Stomach (tissue), 19 donors: Measurements from ENCODE around the gene RSRC1. TPM values are rescaled to one million over a fixed set of nuclear protein-coding genes. Genes with fewer than 3 reads are reported as not detected.
"Not testable (repeated sequence)": the region's sequence is repeated elsewhere in the genome, so short reads cannot be mapped to it uniquely, and the experiment has no call there.

Experiments used
- DNase-seq, 2 donors: peaks; one replicate each; pipeline versions ENCODE4 v3.0.0 to v3.0.0-alpha.2; 2013 to 2019
- H3K27ac ChIP-seq, 5 donors: fragments of 200-600 bp in 4 of 5; sonication (generic) in 4 of 5; one replicate each; pipeline ENCODE4 v1.5.1; 2013 to 2019; ENCODE audit warnings: mild to moderate bottlenecking in 1 of 5, moderate library complexity in 1 of 5
- H3K27me3 ChIP-seq, 3 donors: fragments of 200-600 bp; sonication (generic); one replicate each; pipeline ENCODE4 v1.5.1; 2017 to 2019; ENCODE audit warnings: mixed run types in 1 of 3
- H3K36me3 ChIP-seq, 4 donors: fragments of 200-600 bp; sonication (generic); 1 replicate in 3 of 4; 2 replicates in 1 of 4; pipeline ENCODE4 v1.5.1; 2016 to 2019
- H3K4me1 ChIP-seq, 4 donors: fragments of 200-600 bp; sonication (generic); one replicate each; pipeline ENCODE4 v1.5.1; 2016 to 2019
- H3K4me3 ChIP-seq, 4 donors: fragments of 200-600 bp; sonication (generic) in 3 of 4; one replicate each; pipeline ENCODE4 v1.5.1; 2016 to 2019; ENCODE audit warnings: mild to moderate bottlenecking in 1 of 4
- H3K9me3 ChIP-seq, 4 donors: fragments of 200-600 bp; sonication (generic); one replicate each; pipeline ENCODE4 v1.5.1; 2016 to 2019
- EP300 ChIP-seq: sonication (generic); formaldehyde crosslinking; IDR thresholded peaks from one replicate; pipeline ENCODE4 v1.6.1; 2017; ENCODE audit warnings: antibody characterized with exemption
- POLR2A ChIP-seq, 4 donors: fragments of 450-650 bp; IDR thresholded peaks; one replicate each; pipeline ENCODE4 v1.6.1; 2016; ENCODE audit warnings: antibody characterized with exemption in 4 of 4, control low read depth in 2 of 4, mild to moderate bottlenecking in 1 of 4, moderate library complexity in 1 of 4
- POLR2AphosphoS5 ChIP-seq, 3 donors: sonication (generic); formaldehyde crosslinking; IDR thresholded peaks; one replicate each; pipeline ENCODE4 v1.6.1; 2016; ENCODE audit warnings: antibody characterized with exemption in 3 of 3
- WGBS, 5 donors: extraction: QIAGEN DNeasy Blood & Tissue Kit in 3 of 5; methylation state at CpG; one replicate each; pipeline versions ENCODE4 v1.1.5 to v1.1.7; 2013 to 2018; 5-methylcytosine and 5-hydroxymethylcytosine counted together
- intact Hi-C: fragments of 100-400 bp; cut with DNase I; formaldehyde crosslinking; loops from one replicate; pipeline ENCODE4 v1.15.1; 2023; ENCODE audit warnings: low total_unique reads
- long read RNA-seq, 10 donors: transcript quantifications; one replicate each; lab custom pipeline, GENCODE V29; 2026
- polyA plus RNA-seq, 3 donors: library from polyadenylated mRNA; stranded (reverse); fragments of 200-250 nt; gene quantifications; one replicate each; pipeline ENCODE4 v1.2.3, GENCODE V29; 2013
- total RNA-seq, 5 donors: library from RNA; depleted of rRNA; stranded (reverse); fragments of >200 nt; gene quantifications; one replicate each; pipeline versions ENCODE4 v1.1.0 to v1.2.3, GENCODE V29; 2014 to 2016
- TF ChIP-seq, protein P1 (sequence below), 7 experiments: fragments of 450-650 bp in 4 of 7; fragments of 200-600 bp in 3 of 7; sonication (generic) in 3 of 7; IDR thresholded peaks; one replicate each; pipeline ENCODE4 v1.5.1; 2016 to 2019; ENCODE audit warnings: antibody characterized with exemption in 7 of 7, control low read depth in 2 of 7, mild to moderate bottlenecking in 1 of 7
- donor health status: healthy with polysubstance abuse.
- donor health status: Bipolar disorder and iron deficiency.
- donor health status: healthy.

RSRC1 gene
- total RNA-seq (100 to 1,000 TPM in 1 of 5 donors, 10 to 100 TPM in 3, 1 to 10 TPM in 1; 1.7 to 502 (median 12.1) TPM), polyA plus RNA-seq (10 to 100 TPM; 10.4 to 12.1 (median 11.9) TPM)
- long read RNA-seq, donor 1, result 0 reads
- long read RNA-seq, donor 2, partial matches to known transcripts, result 0 of 2 reads
- long read RNA-seq, donor 2, other reads (novel, unspliced or antisense), result 0 of 2 reads
- long read RNA-seq, donor 3, result 0 reads
- long read RNA-seq, donor 4, result 0 reads
- long read RNA-seq, donor 5, partial matches to known transcripts, result 0 of 2 reads
- long read RNA-seq, donor 5, other reads (novel, unspliced or antisense), result 0 of 2 reads
- long read RNA-seq, donor 6, result 0 reads
- long read RNA-seq, donor 7, partial matches to known transcripts, result 0 of 1 reads
- long read RNA-seq, donor 7, other reads (novel, unspliced or antisense), result 0 of 1 reads
- long read RNA-seq, donor 8, partial matches to known transcripts, result 0 of 1 reads
- long read RNA-seq, donor 8, other reads (novel, unspliced or antisense), result 0 of 1 reads
- long read RNA-seq, donor 9, partial matches to known transcripts, result 5 of 6 reads
- long read RNA-seq, donor 9, other reads (novel, unspliced or antisense), result 0 of 6 reads
- long read RNA-seq, donor 10, result 0 reads

DNA sequence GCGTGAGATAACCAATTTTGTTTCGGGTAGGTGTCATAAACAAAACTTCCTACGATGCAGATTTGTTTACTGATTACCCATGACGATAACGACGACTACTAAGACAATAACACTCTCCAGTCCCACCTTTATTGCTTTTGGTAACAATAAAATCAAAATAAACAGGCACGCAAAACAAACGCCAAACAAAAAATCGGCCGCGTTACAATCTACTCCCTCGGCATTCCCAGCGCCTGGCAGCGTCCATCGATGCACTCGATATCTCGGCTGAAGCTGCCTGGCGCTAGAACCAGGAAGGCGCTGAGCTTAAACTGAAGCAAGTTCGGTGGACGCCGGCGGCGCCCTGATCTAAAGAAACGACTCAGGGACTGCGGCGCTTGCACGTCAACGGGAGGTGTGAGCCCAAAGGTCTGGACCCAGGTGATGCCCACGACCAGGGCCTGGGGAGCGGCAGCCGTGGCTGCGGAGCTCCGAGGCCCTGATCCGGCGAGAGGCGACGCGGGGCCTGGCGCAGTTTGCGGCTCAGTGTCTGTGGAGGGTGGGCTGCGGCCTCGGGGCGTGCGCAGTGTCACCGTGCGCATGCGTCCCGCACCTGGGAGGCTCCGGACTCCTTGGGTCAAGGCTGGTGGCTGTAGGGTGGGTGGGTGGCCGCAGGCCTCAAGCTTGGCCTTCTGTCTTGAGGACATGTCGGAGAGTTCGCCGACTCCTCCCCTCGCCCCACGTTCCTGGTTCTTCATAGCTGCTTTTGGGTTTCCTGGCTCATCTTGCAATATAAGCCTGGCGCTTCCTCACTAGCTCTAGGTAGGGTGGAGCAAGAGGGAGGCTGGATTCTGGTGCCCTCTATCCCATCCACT, at the start of gene RSRC1:
Gene RSRC1, plus strand, starts transcription at position 286 of the 854 bp plus-strand sequence. CDS start 12,016 bp downstream, outside the sequence.
- TF ChIP-seq POLR2AphosphoS5 (IDR thresholded peaks at IDR 0.05) (peak; percentile 62 to 87 (median 82)), POLR2A (IDR thresholded peaks at IDR 0.05) (no peak), EP300 (no peak)
- TF ChIP-seq, protein P1, sequence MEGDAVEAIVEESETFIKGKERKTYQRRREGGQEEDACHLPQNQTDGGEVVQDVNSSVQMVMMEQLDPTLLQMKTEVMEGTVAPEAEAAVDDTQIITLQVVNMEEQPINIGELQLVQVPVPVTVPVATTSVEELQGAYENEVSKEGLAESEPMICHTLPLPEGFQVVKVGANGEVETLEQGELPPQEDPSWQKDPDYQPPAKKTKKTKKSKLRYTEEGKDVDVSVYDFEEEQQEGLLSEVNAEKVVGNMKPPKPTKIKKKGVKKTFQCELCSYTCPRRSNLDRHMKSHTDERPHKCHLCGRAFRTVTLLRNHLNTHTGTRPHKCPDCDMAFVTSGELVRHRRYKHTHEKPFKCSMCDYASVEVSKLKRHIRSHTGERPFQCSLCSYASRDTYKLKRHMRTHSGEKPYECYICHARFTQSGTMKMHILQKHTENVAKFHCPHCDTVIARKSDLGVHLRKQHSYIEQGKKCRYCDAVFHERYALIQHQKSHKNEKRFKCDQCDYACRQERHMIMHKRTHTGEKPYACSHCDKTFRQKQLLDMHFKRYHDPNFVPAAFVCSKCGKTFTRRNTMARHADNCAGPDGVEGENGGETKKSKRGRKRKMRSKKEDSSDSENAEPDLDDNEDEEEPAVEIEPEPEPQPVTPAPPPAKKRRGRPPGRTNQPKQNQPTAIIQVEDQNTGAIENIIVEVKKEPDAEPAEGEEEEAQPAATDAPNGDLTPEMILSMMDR (IDR thresholded peaks at IDR 0.05), result no peak
- WGBS, 5 donors, result 0 to 1% (median 0%) methylated on average over 25 to 57 of the region's 57 CpGs
- peak within 1 kb of the TSS; percentile 80 to 91 (median 88) for H3K4me3 ChIP-seq
- H3K9me3 ChIP-seq, result no peaks in the 10 kb centered on the region
- H3K27me3 ChIP-seq, result peaks cover 11 to 44% (median 40%) of the 10 kb centered on the region in 3 donors
- H3K4me1 ChIP-seq, result peaks cover 29 to 50% (median 40%) of the 10 kb centered on the region in 4 donors
- peak within 1 kb of the TSS; percentile 80 to 88 (median 85) for H3K27ac ChIP-seq
- peak; percentile 84 to 96 for DNase-seq
- intact Hi-C loops, result no loop called here
- H3K36me3 ChIP-seq, result no peaks in the 10 kb centered on the region

DNA sequence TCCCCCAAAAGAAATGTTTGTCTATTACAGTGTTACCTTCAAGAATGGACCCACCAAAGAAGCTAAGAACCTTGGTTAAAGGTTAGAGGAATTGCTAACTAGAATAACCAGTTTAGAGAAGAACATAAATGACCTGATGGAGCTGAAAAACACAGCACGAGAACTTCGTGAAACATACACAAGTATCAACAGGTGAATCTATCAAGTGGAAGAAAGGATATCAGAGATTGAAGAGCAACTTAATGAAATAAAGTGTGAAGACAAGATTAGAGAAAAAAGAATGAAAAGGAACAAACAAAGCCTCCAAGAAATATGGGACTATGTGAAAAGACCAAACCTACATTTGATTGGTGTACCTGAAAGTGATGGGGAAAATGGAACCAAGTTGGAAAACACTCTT, 44.3 kb upstream of the RSRC1 start:
- H3K27me3 ChIP-seq, H3K4me3 ChIP-seq, H3K9me3 ChIP-seq, intact Hi-C loops, H3K4me1 ChIP-seq, H3K27ac ChIP-seq, DNase-seq, H3K36me3 ChIP-seq: not testable (repeated sequence)
- 84 to 94% (median 91%) methylated on average over 2 of the region's 2 CpGs for WGBS, 5 donors

DNA sequence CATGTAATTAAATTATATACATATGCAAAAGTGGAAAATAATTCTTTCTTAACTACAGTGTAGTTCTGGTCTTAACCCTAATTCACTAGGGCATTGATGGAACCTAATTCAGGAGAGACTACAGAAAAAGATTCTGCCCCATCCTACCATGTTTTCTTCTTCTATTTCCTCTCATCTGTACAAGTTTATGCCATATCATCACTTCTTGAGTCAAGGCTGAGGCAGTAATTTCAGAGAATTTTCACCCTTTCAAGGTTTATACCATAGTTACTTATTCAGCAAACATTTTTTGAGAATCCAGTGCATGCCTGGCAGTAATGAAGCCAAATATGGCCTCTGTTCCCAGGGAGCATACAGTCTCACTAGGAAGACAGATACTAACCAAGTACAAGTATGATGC, 37.1 kb upstream of the RSRC1 start:
- no peaks in the 10 kb centered on the region for H3K27me3 ChIP-seq
- no peaks in the 10 kb centered on the region for H3K9me3 ChIP-seq
- intact Hi-C loops, result no loop called here
- DNase-seq, result no peak
- TF ChIP-seq POLR2A (IDR thresholded peaks at IDR 0.05) (no peak), EP300 (no peak), POLR2AphosphoS5 (IDR thresholded peaks at IDR 0.05) (no peak)
- TF ChIP-seq, protein P1 (IDR thresholded peaks at IDR 0.05), result no peak
- no peak overlapping the region for H3K4me3 ChIP-seq
- H3K36me3 ChIP-seq, result no peaks in the 10 kb centered on the region
- H3K4me1 ChIP-seq, result no peaks in the 10 kb centered on the region
- no peak overlapping the region for H3K27ac ChIP-seq

DNA sequence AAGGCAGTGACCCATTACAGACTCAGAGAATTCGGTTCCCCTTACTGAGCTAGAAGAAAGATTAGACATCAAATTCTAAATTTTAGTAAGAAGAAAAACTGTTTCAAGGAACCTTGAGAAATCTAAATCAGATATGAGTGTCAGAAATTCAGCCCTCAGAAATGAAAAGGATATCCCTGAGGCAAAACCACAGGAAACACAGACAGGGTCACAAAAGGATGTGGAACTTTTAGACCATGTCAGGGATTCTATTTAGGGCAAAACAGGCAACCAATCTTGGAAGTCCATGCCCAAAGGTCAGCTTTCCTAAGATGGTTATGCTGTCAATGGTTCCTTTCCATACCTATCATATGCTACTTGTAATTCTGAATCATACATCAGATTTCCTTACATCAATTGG, 35.3 kb upstream of the RSRC1 start:
- H3K9me3 ChIP-seq, result no peaks in the 10 kb centered on the region
- H3K4me1 ChIP-seq, result no peaks in the 10 kb centered on the region
- no peak overlapping the region for H3K4me3 ChIP-seq
- no peak overlapping the region for H3K27ac ChIP-seq
- DNase-seq, result no peak
- TF ChIP-seq, protein P1 (IDR thresholded peaks at IDR 0.05), result no peak
- TF ChIP-seq EP300 (no peak), POLR2AphosphoS5 (IDR thresholded peaks at IDR 0.05) (no peak), POLR2A (IDR thresholded peaks at IDR 0.05) (no peak)
- intact Hi-C loops, result no loop called here
- 42 to 78% (median 63%) methylated on average over 1 of the region's 1 CpG for WGBS, 5 donors
- H3K27me3 ChIP-seq, result no peaks in the 10 kb centered on the region
- H3K36me3 ChIP-seq, result no peaks in the 10 kb centered on the region
